Mucosa of rectum (tissue), 2 donors: ENCODE data around the gene C6orf89.
"Not testable (repeated sequence)": the region's sequence is repeated elsewhere in the genome, so short reads cannot be mapped to it uniquely, and the experiment has no call there.

ENCODE experiments used
- H3K27ac ChIP-seq, 2 donors: one replicate each; pipeline ENCODE4 v1.7.0; 2013; ENCODE audit warnings: inconsistent platforms in 2 of 2, low read depth in 2 of 2, low read length in 2 of 2
- H3K27me3 ChIP-seq, 2 donors: one replicate each; pipeline ENCODE4 v1.7.0; 2013; ENCODE audit warnings: low read length in 2 of 2; ENCODE audit not compliant: control insufficient read depth in 2 of 2, insufficient read depth in 2 of 2
- H3K36me3 ChIP-seq, 2 donors: one replicate each; pipeline ENCODE4 v1.7.0; 2013; ENCODE audit warnings: low read length in 2 of 2; ENCODE audit not compliant: control insufficient read depth in 2 of 2, insufficient read depth in 2 of 2
- H3K4me1 ChIP-seq, 2 donors: one replicate each; pipeline ENCODE4 v1.7.0; 2013; ENCODE audit warnings: low read length in 2 of 2, mild to moderate bottlenecking in 1 of 2; ENCODE audit not compliant: control insufficient read depth in 2 of 2, insufficient read depth in 2 of 2
- H3K4me3 ChIP-seq, 2 donors: one replicate each; pipeline ENCODE4 v1.7.0; 2013; ENCODE audit warnings: low read length in 2 of 2
- H3K9ac ChIP-seq, 2 donors: one replicate each; pipeline ENCODE4 v1.7.0; 2013; ENCODE audit warnings: low read length in 2 of 2, low read depth in 1 of 2, mild to moderate bottlenecking in 1 of 2
- H3K9me3 ChIP-seq, 2 donors: one replicate each; pipeline ENCODE4 v1.7.0; 2013; ENCODE audit warnings: low read length in 2 of 2; ENCODE audit not compliant: control insufficient read depth in 2 of 2
- donor health status: healthy.
- donor health status: Normal muscosa, but diverticular disease.

The C6orf89 gene

DNA sequence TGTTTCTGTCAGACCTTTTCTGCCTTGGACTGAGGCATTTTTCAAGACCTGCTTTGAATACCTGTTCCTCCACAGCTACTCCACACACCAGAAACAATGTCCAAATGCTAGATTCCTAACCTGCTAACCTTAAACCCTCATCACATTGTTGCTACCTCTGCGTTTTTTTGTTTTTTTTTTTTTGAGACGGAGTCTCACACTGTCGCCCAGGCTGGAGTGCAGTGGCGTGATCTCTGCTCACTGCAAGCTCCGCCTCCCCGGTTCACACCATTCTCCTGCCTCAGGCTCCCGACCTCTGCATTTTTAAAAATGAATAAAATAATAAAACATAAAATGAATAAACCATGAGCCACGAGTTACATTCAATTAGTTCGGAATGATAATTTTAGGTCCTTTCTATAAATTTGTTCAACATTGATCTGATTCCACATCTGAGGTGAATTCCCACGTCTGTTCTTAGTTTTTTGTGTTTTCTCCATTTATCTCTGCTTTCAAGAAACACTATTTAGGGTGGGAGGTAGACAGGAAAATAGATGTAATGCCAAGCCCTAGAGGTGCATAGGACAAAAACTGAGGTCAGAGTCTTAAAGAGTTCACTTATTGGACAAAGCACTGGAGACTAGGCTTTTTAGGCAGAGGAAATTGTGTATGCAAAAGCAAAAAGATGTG, 1.3 kb downstream of the C6orf89 start:
- H3K36me3 ChIP-seq = peaks cover 1 to 4% of the 10 kb centered on the region in 2 donors
- H3K9ac ChIP-seq = no peak overlapping the region
- H3K4me3 ChIP-seq = peak overlapping the region in 1 of 2 donors; percentile 86
- H3K4me1 ChIP-seq = peaks cover 9 to 12% of the 10 kb centered on the region in 2 donors
- H3K9me3 ChIP-seq = no peaks in the 10 kb centered on the region
- no peaks in the 10 kb centered on the region for H3K27me3 ChIP-seq
- no peak overlapping the region for H3K27ac ChIP-seq

DNA sequence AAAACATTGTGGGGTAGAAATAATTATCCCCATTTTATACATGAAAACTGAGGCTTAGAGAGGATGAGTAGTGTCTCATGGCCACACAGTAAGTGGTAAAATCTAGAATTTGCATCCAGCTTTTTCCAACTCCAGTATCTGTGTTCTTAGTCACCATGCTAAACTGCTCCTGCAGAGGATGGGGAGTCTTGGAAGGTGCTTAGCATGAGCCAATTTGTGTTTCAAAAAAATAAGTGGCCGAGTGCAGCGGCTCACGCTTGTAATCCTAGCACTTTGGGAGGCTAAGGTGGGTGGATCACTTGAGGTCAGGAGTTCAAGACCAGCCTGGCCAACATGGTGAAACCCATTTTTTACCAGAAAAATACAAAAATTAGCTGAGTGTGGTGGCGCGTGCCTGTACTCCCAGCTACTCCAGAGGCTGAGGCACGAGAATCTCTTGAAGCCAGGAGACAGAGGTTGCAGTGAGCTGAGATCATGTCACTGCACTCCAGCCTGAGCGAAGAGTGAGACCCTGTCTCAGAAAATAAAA, 2.4 kb downstream of the C6orf89 start:
- Histone ChIP-seq H3K4me1 (peaks cover 9 to 12% of the 10 kb centered on the region in 2 donors), H3K4me3 (no peak overlapping the region), H3K9me3 (no peaks in the 10 kb centered on the region), H3K36me3 (peaks cover 5 to 7% of the 10 kb centered on the region in 2 donors), H3K9ac (no peak overlapping the region), H3K27me3 (no peaks in the 10 kb centered on the region), H3K27ac (no peak overlapping the region)

DNA sequence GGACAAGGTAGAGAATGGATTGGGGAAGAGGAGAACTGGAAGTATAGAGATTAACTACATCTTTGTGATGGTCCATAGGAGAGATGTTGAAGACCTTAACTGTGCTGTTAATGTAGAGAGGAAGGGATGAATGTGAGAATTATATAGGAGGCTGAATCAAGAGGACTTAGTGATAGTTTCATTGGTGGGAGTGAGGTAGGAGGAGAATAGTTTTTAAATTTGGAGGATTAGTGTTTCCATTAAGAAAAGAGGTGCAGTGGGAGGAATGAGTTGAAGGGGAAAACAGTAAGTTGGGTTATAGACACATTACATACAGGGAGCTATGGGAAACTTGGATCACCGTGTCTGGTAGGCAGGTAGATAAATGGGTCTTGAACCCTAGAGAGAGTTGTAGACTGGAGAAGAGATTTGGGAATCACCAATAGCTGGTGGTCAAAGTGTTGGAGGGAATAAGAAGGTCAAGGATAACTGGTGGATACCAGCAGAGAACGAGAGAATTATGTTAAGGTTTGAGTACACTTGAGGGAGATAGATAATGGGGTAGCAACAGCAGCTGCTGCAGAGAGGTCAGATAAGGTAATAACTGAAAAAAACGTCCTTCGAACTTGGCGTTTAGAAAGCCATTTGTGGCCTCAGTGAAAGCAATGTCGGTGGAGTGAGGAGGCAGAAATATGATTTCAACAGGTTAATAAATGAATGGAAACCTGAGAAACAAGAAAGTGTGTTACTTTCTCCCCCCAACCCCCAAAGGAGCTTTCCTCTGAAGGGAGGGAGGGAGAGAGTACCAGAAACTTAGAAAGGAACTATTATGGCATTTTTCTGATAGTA, 3.1 kb downstream of the C6orf89 start:
- peaks cover 9 to 12% of the 10 kb centered on the region in 2 donors for H3K4me1 ChIP-seq
- no peak overlapping the region for H3K9ac ChIP-seq
- H3K4me3 ChIP-seq = no peak overlapping the region
- H3K27ac ChIP-seq = no peak overlapping the region
- H3K27me3 ChIP-seq = no peaks in the 10 kb centered on the region
- H3K9me3 ChIP-seq = no peaks in the 10 kb centered on the region
- H3K36me3 ChIP-seq = peaks cover 5 to 7% of the 10 kb centered on the region in 2 donors

DNA sequence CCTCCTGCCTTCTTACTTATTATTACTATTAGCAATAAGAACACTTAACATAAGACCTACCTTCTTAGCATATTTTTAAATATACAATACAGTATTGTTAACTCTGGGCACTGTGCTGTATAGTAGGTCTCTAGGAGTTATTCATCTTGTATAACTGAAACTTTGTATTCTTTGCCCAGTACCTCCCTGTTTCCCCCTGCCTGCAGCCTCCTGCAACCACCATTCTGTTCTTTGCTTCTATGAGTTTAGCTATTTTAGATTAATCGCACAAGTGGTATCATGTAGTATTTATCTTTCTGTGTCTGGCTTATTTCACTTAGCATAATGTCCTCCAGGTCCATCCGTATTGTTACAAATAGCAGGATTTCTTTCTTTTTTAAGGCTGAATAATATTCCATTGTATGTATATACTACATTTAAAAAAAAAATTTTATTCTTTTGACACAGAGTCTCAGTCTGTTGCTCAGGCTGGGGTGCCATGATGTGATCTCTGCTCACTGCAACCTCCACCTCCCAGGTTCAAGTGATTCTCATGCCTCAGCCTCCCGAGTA, 4.4 kb downstream of the C6orf89 start:
- Histone ChIP-seq H3K9me3 (no peaks in the 10 kb centered on the region), H3K9ac (no peak overlapping the region), H3K4me3 (no peak overlapping the region), H3K36me3 (peaks cover 5 to 15% of the 10 kb centered on the region in 2 donors), H3K27ac (no peak overlapping the region), H3K4me1 (peaks cover 9 to 10% of the 10 kb centered on the region in 2 donors), H3K27me3 (no peaks in the 10 kb centered on the region)

DNA sequence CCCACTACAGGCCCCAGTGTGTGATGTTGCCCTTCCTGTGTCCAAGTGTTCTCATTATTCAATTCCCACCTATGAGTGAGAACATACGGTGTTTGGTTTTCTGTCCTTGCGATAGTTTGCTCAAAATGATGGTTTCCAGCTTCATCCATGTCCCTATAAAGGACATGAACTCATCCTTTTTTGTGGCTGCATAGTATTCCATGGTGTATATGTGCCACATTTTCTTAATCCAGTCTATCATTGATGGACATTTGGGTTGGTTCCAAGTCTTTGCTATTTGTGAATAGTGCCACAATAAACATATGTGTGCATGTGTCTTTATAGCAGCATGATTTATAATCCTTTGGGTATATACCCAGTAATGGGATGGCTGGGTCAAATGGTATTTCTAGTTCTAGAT, 5.4 kb downstream of the C6orf89 start:
- peaks cover 9 to 15% of the 10 kb centered on the region in 2 donors for H3K36me3 ChIP-seq
- H3K9ac ChIP-seq, H3K27me3 ChIP-seq, H3K27ac ChIP-seq, H3K4me1 ChIP-seq, H3K9me3 ChIP-seq, H3K4me3 ChIP-seq: not testable (repeated sequence)

DNA sequence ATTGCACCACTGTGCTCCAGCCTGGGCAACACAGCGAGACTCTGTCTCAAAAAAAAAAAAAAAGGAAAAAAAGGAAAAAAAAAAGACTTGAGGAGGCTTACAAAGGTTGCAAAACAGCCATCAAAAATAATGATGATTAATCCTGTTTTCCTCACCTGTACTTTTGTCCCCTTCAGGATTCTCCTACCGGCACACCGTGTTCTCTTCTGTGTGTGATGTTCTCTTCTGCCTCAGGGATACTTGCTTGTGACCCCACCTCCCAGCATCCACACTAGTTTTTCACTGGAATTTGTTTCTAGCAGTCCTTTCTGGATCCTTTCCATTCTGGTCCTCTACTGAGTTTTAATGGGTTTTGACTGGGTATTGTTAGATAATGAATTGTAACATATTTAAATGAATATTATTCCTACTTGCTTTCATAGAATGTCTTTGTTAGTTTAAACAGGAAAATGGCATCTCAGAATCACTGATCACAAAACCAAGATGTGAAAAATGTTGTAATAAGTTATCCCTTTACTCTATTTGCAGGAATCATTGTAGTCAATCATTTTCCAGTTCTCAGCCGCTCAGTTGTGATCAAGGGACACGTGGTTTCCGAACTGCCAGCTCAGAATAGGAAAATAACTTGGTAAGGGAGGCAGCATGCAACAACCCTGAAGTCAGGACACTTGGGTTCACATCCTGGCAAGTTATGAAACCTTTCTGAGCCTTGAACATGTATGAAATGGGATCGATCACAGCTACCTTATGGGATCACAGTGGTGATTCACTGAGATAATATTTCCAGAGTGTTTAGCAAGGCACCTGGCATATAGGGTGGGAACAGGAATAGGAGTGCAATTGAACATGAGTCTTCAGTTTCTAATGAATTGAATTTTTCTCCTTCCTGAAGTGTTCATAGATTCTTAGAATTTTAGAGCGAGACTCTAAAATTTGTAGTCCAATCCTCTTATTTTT, 8.5 kb downstream of the C6orf89 start:
- Histone ChIP-seq H3K9ac (no peak overlapping the region), H3K4me3 (no peak overlapping the region), H3K4me1 (no peaks in the 10 kb centered on the region), H3K9me3 (no peaks in the 10 kb centered on the region), H3K27me3 (no peaks in the 10 kb centered on the region), H3K27ac (no peak overlapping the region), H3K36me3 (peaks cover 16 to 21% of the 10 kb centered on the region in 2 donors)

DNA sequence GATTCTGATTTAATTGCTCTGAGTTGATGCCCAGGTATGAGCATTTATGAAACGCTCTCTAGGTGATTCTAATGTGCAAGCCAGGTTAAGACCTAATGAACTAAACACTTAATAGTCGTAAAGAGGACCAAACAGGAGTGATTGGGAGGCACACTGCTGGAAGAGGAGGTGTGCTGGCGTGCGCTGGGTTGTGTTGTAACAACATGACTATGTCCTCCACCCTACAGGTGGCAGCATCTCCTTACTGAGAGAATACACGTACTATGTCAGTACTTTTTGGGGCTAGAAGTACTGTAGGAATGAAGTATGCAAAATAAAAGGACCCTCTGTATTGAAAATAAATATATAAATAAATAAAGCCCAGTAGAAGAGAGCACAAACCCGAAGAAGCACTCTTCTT, 11.9 kb downstream of the C6orf89 start:
- Histone ChIP-seq H3K27me3 (no peaks in the 10 kb centered on the region), H3K27ac (no peak overlapping the region), H3K4me1 (no peaks in the 10 kb centered on the region), H3K9me3 (no peaks in the 10 kb centered on the region), H3K4me3 (no peak overlapping the region), H3K36me3 (peaks cover 23 to 26% of the 10 kb centered on the region in 2 donors), H3K9ac (no peak overlapping the region)

DNA sequence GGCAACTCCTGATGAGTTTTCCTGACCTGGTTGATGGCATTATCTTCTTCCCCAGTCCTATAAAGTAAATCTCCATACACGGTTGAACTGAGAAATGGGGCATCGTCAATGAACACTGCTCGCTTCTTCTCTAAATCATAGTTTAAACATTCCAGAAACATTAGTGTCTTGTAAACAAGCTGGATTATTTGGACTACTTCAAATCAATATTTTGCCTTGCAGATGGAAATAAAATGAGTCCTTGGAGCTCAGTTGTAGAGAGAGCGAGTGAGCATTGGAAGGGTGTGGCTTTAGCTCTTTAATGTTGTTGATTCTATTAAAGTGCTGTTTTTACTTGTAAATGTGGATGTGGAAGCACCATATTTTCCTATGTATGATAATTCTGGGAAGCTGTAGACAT, 18.4 kb downstream of the C6orf89 start:
- H3K36me3 ChIP-seq = peaks cover 32 to 39% of the 10 kb centered on the region in 2 donors
- no peak overlapping the region for H3K27ac ChIP-seq
- no peaks in the 10 kb centered on the region for H3K27me3 ChIP-seq
- peaks cover 0 to 5% of the 10 kb centered on the region in 2 donors for H3K4me1 ChIP-seq
- no peak overlapping the region for H3K9ac ChIP-seq
- no peak overlapping the region for H3K4me3 ChIP-seq
- H3K9me3 ChIP-seq = no peaks in the 10 kb centered on the region

DNA sequence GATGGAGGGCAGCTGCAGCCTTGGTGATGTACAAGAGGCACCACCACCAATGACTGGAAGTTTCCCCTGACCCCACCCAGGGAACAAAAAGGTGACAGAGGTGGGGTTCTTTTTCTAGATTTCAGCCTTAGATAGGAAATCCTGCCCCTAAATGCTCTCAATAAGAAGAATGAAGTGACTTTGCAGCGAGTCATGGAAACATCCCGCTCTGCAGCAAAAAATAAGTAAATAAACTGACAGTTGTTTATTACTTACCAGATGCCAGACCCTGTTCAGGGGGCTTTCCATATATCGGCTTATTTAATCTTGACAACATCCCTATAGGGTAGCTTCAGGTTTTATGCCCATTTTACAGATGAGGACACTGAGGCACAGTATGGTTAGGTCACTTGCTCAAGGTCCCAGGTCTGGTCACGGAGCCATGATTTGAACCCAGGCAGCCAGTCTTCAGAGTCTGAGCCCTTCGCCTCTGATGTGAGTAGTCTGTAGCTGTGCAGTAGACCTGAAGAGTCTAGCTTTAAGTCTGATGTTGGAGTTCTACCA, 19.2 kb downstream of the C6orf89 start:
- Histone ChIP-seq H3K27me3 (no peaks in the 10 kb centered on the region), H3K36me3 (peaks cover 27 to 34% of the 10 kb centered on the region in 2 donors), H3K4me1 (peaks cover 0 to 5% of the 10 kb centered on the region in 2 donors), H3K27ac (peak overlapping the region in 1 of 2 donors; percentile 1), H3K9ac (no peak overlapping the region), H3K4me3 (no peak overlapping the region), H3K9me3 (no peaks in the 10 kb centered on the region)
